Pulmonary artery endothelial cell (primary cell): ENCODE data around the gene KCNK15. TPM values are rescaled to one million over a fixed set of nuclear protein-coding genes. Genes with fewer than 3 reads are reported as not detected.
A peak's percentile ranks its signal among the peaks of the same experiment; 100 is the strongest.

ENCODE experiments used
- DNase-seq: peaks from one replicate; pipeline ENCODE4 v3.0.0-alpha.2; 2011; ENCODE audit warnings: low read depth, low spot score
- total RNA-seq: library from RNA; depleted of rRNA; stranded (reverse); fragments of >200 nt; gene quantifications from 2 replicates; pipeline ENCODE4 v1.2.3, GENCODE V29; 2014

The KCNK15 gene
- total RNA-seq, 1 donor from 2014 or later = not detected

- DNase-seq = no peak
Measured at GRCh38 chr20:44715499-44716308, 30.0 kb upstream of the KCNK15 start.

GRCh38 chr20:44716309-44717106, 29.2 kb upstream of the KCNK15 start:
- DNase-seq = no peak

- DNase-seq = no peak
Measured at GRCh38 chr20:44717986-44718385, 27.7 kb upstream of the KCNK15 start.

- DNase-seq = no peak
Measured at GRCh38 chr20:44719841-44720240, 25.8 kb upstream of the KCNK15 start.

- no peak for DNase-seq
Measured at GRCh38 chr20:44720621-44720996, 25.1 kb upstream of the KCNK15 start.

- DNase-seq = no peak
Measured at GRCh38 chr20:44720997-44721784, 24.5 kb upstream of the KCNK15 start.

- no peak for DNase-seq
Measured at GRCh38 chr20:44721785-44722054, 23.9 kb upstream of the KCNK15 start.

- DNase-seq = no peak
Measured at GRCh38 chr20:44722990-44723389, 22.7 kb upstream of the KCNK15 start.

GRCh38 chr20:44723391-44723790, 22.3 kb upstream of the KCNK15 start:
- DNase-seq = no peak

- no peak for DNase-seq
Measured at GRCh38 chr20:44723798-44724362, 21.8 kb upstream of the KCNK15 start.

GRCh38 chr20:44724423-44725091, 21.1 kb upstream of the KCNK15 start:
- DNase-seq = no peak

GRCh38 chr20:44725837-44726236, 19.8 kb upstream of the KCNK15 start:
- no peak for DNase-seq

GRCh38 chr20:44727039-44727438, 18.6 kb upstream of the KCNK15 start:
- DNase-seq = no peak

- DNase-seq = no peak
Measured at GRCh38 chr20:44727651-44728050, 18.0 kb upstream of the KCNK15 start.

- DNase-seq = peak; percentile 46
Measured at GRCh38 chr20:44728801-44729443, 16.7 kb upstream of the KCNK15 start.

GRCh38 chr20:44730441-44730840, 15.2 kb upstream of the KCNK15 start:
- DNase-seq = peak; percentile 88

- DNase-seq = no peak
Measured at GRCh38 chr20:44731657-44732056, 14.0 kb upstream of the KCNK15 start.

GRCh38 chr20:44732327-44732726, 13.3 kb upstream of the KCNK15 start:
- no peak for DNase-seq

- no peak for DNase-seq
Measured at GRCh38 chr20:44733341-44734069, 12.2 kb upstream of the KCNK15 start.

- DNase-seq = no peak
Measured at GRCh38 chr20:44734938-44735337, 10.7 kb upstream of the KCNK15 start.
